Neural cell (in vitro differentiated cells): Measurements from ENCODE around the gene DNMBP. TPM values are rescaled to one million over a fixed set of nuclear protein-coding genes. Genes with fewer than 3 reads are reported as not detected.

Experiments used
- H2AFZ ChIP-seq: fragments of 200-600, 300-800 bp; sonication (generic), shearing (Covaris generic); 2 replicates; pipeline ENCODE4 v1.6.0; 2014; ENCODE audit warnings: low read depth, mild to moderate bottlenecking, antibody characterized with exemption, low read length, moderate library complexity
- H3F3A ChIP-seq: fragments of 200-600 bp; shearing (Covaris generic); 2 replicates; pipeline ENCODE4 v1.6.1; 2016; ENCODE audit warnings: mild to moderate bottlenecking, moderate library complexity, mixed read lengths, antibody characterized with exemption, low read length; ENCODE audit not compliant: insufficient read depth, poor library complexity, severe bottlenecking
- H3K27ac ChIP-seq: fragments of 200-600, 300-800 bp; sonication (generic), shearing (Covaris generic); 2 replicates; pipeline ENCODE4 v1.5.1; 2014; ENCODE audit warnings: mild to moderate bottlenecking, low read length, moderate library complexity
- H3K27me3 ChIP-seq: fragments of 300-800, 200-600 bp; sonication (generic), shearing (Covaris generic); 2 replicates; pipeline ENCODE4 v1.6.0; 2014; ENCODE audit warnings: mild to moderate bottlenecking, low read depth, low read length, moderate library complexity; ENCODE audit not compliant: insufficient read depth
- H3K36me3 ChIP-seq: fragments of 300-800, 200-600 bp; sonication (generic), shearing (Covaris generic); 2 replicates; pipeline ENCODE4 v1.5.1; 2014; ENCODE audit warnings: mild to moderate bottlenecking, antibody characterized with exemption, low read length, moderate library complexity; ENCODE audit not compliant: insufficient read depth
- H3K4me2 ChIP-seq: fragments of 300-800, 200-600 bp; sonication (generic), shearing (Covaris generic); 2 replicates; pipeline ENCODE4 v1.6.0; 2014; ENCODE audit warnings: mild to moderate bottlenecking, low read length
- H3K4me3 ChIP-seq: fragments of 300-800, 200-600 bp; sonication (generic), shearing (Covaris generic); 2 replicates; pipeline ENCODE4 v1.5.1; 2014; ENCODE audit warnings: mild to moderate bottlenecking, low read length, moderate library complexity
- H3K79me2 ChIP-seq: fragments of 200-600 bp; shearing (Covaris generic); replicated peaks from 2 replicates; pipeline ENCODE4 v1.6.0; 2014; ENCODE audit warnings: mild to moderate bottlenecking, low read length, moderate library complexity; ENCODE audit not compliant: insufficient read depth
- H3K9ac ChIP-seq: fragments of 300-800, 200-600 bp; sonication (generic), shearing (Covaris generic); 2 replicates; pipeline ENCODE4 v1.6.1; 2016; ENCODE audit warnings: mild to moderate bottlenecking, low read length, mixed read lengths
- H3K9me2 ChIP-seq: fragments of 200-600 bp; shearing (Covaris generic); 2 replicates; pipeline ENCODE4 v1.6.1; 2016; ENCODE audit warnings: mild to moderate bottlenecking, low read length, mixed read lengths; ENCODE audit not compliant: insufficient read depth
- H3K9me3 ChIP-seq: fragments of 200-600, 300-800 bp; sonication (generic), shearing (Covaris generic); 2 replicates; pipeline ENCODE4 v1.6.1; 2016; ENCODE audit warnings: mild to moderate bottlenecking, mixed run types, low read length, moderate library complexity, mixed read lengths
- H4K20me1 ChIP-seq: fragments of 200-600 bp; shearing (Covaris generic); 2 replicates; pipeline ENCODE4 v1.6.1; 2016; ENCODE audit warnings: mild to moderate bottlenecking, mixed run types; ENCODE audit not compliant: insufficient read depth
- EP300 ChIP-seq: fragments of 450-650 bp; conservative IDR thresholded peaks from 2 replicates; pipeline ENCODE4 v1.6.1; 2014; ENCODE audit warnings: antibody characterized with exemption, mild to moderate bottlenecking, moderate library complexity; ENCODE audit not compliant: poor library complexity, severe bottlenecking
- EZH2 ChIP-seq: fragments of 200-600, 300-800 bp; shearing (Covaris generic), sonication (generic); IDR thresholded peaks from 2 replicates; pipeline ENCODE4 v1.6.1; 2014; ENCODE audit warnings: antibody characterized with exemption, low read length, borderline replicate concordance, mild to moderate bottlenecking; ENCODE audit not compliant: insufficient read depth, poor library complexity, severe bottlenecking
- MXI1 ChIP-seq: fragments of 450-650 bp; conservative IDR thresholded peaks from 2 replicates; pipeline ENCODE4 v1.6.1; 2014; ENCODE audit warnings: antibody characterized with exemption, mild to moderate bottlenecking; ENCODE audit not compliant: poor library complexity, severe bottlenecking
- POLR2AphosphoS5 ChIP-seq: IDR thresholded peaks from 2 replicates; pipeline ENCODE4 v1.6.1; 2012
- RAD21 ChIP-seq: fragments of 450-650 bp; conservative IDR thresholded peaks from 2 replicates; pipeline ENCODE4 v1.6.1; 2014; ENCODE audit warnings: antibody characterized with exemption, mild to moderate bottlenecking, moderate library complexity
- REST ChIP-seq: IDR thresholded peaks from 2 replicates; pipeline ENCODE4 v1.6.1; 2012; ENCODE audit warnings: borderline replicate concordance
- SMC3 ChIP-seq: fragments of 450-650 bp; conservative IDR thresholded peaks from 2 replicates; pipeline ENCODE4 v1.6.1; 2014; ENCODE audit warnings: antibody characterized with exemption, mild to moderate bottlenecking, moderate library complexity; ENCODE audit not compliant: poor library complexity
- TAF1 ChIP-seq: IDR thresholded peaks from 2 replicates; pipeline ENCODE4 v1.6.1; 2012; ENCODE audit warnings: low read depth
- polyA plus RNA-seq: library from polyadenylated mRNA; depleted of rRNA; stranded (reverse); fragments of >200 nt; gene quantifications from 2 replicates; pipeline ENCODE4 v1.2.3, GENCODE V29; 2014
- TF ChIP-seq, protein P1 (sequence below): fragments of 450-650 bp; IDR thresholded peaks from 2 replicates; pipeline ENCODE4 v1.5.1; 2014; ENCODE audit warnings: antibody characterized with exemption, mild to moderate bottlenecking, moderate library complexity; ENCODE audit not compliant: poor library complexity, severe bottlenecking

Gene DNMBP
- polyA plus RNA-seq, 1 donor from 2014 or later, result 2.3 TPM

DNA sequence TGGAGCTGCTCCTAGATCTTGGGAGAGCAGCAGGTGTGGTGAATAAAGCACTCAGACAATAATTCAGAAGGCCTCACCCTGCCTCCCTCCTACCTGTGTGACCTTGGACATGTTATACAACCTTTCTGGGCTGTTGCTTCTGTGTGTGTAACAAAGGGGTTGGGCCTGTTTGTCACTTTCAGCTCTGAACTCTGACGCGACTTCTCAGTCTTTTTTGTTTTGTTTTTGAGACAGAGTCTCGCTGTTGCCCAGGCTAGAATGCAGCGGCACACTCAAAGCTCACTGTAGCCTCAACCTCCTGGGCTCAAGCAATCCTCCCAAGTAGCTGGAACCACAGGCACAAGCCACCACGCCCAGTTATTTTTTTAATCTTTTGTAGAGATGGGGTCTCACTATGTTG is 89.3 kb downstream of the DNMBP start:
- Histone ChIP-seq H3K4me2 (no peak overlapping the region), H3F3A (no peaks in the 10 kb centered on the region), H3K9me2 (no peaks in the 10 kb centered on the region), H4K20me1 (no peaks in the 10 kb centered on the region), H3K9me3 (no peaks in the 10 kb centered on the region), H3K79me2 (no peaks in the 10 kb centered on the region), H3K4me3 (no peak overlapping the region), H2AFZ (no peak overlapping the region), H3K9ac (no peak overlapping the region), H3K27ac (no peak overlapping the region), H3K27me3 (no peaks in the 10 kb centered on the region), H3K36me3 (no peaks in the 10 kb centered on the region)
- TF ChIP-seq SMC3 (no peak), RAD21 (no peak), MXI1 (no peak), EP300 (no peak), TAF1 (no peak), REST (no peak), POLR2AphosphoS5 (no peak), EZH2 (no peak)
- TF ChIP-seq, protein P1, sequence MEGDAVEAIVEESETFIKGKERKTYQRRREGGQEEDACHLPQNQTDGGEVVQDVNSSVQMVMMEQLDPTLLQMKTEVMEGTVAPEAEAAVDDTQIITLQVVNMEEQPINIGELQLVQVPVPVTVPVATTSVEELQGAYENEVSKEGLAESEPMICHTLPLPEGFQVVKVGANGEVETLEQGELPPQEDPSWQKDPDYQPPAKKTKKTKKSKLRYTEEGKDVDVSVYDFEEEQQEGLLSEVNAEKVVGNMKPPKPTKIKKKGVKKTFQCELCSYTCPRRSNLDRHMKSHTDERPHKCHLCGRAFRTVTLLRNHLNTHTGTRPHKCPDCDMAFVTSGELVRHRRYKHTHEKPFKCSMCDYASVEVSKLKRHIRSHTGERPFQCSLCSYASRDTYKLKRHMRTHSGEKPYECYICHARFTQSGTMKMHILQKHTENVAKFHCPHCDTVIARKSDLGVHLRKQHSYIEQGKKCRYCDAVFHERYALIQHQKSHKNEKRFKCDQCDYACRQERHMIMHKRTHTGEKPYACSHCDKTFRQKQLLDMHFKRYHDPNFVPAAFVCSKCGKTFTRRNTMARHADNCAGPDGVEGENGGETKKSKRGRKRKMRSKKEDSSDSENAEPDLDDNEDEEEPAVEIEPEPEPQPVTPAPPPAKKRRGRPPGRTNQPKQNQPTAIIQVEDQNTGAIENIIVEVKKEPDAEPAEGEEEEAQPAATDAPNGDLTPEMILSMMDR, result no peak

GRCh38 chr10:99917963-99918825 is 91.6 kb downstream of the DNMBP start:
- Histone ChIP-seq H3K4me2 (no peak overlapping the region), H3K9me3 (no peaks in the 10 kb centered on the region), H3K9ac (no peak overlapping the region), H4K20me1 (no peaks in the 10 kb centered on the region), H3K36me3 (no peaks in the 10 kb centered on the region), H3K4me3 (peak overlapping the region; percentile 7), H3K27me3 (no peaks in the 10 kb centered on the region), H3K9me2 (no peaks in the 10 kb centered on the region), H3K79me2 (peaks cover 7% of the 10 kb centered on the region), H3K27ac (no peak overlapping the region), H3F3A (no peaks in the 10 kb centered on the region), H2AFZ (no peak overlapping the region)
- TF ChIP-seq EZH2 (no peak), RAD21 (no peak), TAF1 (no peak)
